ENCODE results near the gene PCDHGA12. TPM values are rescaled to one million over a fixed set of nuclear protein-coding genes. Genes with fewer than 3 reads are reported as not detected.
"Not testable (repeated sequence)": the region's sequence is repeated elsewhere in the genome, so short reads cannot be mapped to it uniquely, and the experiment has no call there.

The PCDHGA12 gene
- total RNA-seq, 1 donor from 2014 or later = 5.1 TPM

DNA sequence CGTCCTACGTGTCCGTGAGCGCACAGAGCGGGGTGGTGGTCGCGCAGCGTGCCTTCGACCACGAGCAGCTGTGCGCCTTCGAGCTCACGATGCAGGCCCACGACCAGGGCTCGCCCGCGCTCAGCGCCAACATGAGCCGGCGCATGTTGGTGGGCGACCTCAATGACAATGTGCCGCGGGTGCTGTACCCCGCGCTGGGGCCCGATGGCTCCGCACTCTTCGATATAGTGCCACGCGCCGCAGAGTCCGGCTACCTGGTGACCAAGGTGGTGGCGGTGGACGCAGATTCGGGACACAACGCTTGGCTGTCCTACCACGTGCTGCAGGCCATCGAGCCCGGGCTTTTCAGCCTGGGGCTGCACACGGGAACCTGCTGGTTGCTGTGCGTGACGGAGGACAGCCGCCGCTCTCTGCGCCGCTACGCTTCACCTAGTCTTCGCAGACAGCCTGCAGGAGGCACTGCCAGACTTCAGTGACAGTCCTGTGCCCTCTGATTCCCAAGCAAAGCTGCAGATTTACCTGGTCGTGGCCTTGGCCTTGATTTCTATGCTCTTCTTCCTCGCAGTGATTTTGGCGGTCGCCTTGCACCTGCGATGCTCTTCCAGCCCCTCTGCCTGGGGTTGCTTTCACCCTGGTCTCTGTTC lies 2.4 kb upstream of the PCDHGA12 start:
- ATAC-seq (no peak), DNase-seq (no peak)
- intact Hi-C loops (cut with micrococcal nuclease) = no loop called here

DNA sequence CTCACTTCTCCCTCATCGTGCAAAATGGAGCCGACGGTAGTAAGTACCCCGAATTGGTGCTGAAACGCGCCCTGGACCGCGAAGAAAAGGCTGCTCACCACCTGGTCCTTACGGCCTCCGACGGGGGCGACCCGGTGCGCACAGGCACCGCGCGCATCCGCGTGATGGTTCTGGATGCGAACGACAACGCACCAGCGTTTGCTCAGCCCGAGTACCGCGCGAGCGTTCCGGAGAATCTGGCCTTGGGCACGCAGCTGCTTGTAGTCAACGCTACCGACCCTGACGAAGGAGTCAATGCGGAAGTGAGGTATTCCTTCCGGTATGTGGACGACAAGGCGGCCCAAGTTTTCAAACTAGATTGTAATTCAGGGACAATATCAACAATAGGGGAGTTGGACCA lies 979 bp downstream of the PCDHGA12 start:
- DNase-seq (no peak), ATAC-seq (peak; percentile 40)
- intact Hi-C loops (cut with micrococcal nuclease) = no loop called here

DNA sequence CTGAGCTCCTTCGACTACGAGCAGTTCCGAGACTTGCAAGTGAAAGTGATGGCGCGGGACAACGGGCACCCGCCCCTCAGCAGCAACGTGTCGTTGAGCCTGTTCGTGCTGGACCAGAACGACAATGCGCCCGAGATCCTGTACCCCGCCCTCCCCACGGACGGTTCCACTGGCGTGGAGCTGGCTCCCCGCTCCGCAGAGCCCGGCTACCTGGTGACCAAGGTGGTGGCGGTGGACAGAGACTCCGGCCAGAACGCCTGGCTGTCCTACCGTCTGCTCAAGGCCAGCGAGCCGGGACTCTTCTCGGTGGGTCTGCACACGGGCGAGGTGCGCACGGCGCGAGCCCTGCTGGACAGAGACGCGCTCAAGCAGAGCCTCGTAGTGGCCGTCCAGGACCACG lies 2.0 kb downstream of the PCDHGA12 start:
- intact Hi-C loops (cut with micrococcal nuclease); DNase-seq; ATAC-seq: not testable (repeated sequence)

DNA sequence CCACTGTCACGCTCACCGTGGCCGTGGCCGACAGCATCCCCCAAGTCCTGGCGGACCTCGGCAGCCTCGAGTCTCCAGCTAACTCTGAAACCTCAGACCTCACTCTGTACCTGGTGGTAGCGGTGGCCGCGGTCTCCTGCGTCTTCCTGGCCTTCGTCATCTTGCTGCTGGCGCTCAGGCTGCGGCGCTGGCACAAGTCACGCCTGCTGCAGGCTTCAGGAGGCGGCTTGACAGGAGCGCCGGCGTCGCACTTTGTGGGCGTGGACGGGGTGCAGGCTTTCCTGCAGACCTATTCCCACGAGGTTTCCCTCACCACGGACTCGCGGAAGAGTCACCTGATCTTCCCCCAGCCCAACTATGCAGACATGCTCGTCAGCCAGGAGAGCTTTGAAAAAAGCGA lies 2.4 kb downstream of the PCDHGA12 start:
- ATAC-seq; intact Hi-C loops (cut with micrococcal nuclease): not testable (repeated sequence)

DNA sequence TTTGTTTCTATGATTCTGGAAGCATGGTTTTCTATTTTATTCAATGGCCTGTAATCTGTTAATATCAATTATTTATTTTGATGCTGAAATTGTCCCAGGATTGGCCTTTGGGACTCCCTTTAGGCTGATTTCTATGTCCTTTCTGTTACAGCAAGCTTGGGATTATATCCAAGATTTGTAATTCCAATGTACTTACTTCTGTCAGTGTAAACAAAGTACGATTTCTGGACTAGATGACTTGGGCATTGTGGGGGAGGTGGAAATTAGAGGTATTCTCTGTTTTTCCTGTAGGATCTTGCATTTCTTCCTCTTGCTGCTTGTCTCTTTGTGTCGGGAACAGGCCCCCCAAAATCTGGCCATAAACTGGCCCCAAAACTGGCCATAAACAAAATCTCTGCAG lies 3.7 kb downstream of the PCDHGA12 start:
- no peak for ATAC-seq
- DNase-seq = no peak
- intact Hi-C loops (cut with micrococcal nuclease) = no loop called here

More for the DNA sequence above, 2.4 kb downstream of the PCDHGA12 start:
- DNase-seq = not testable (repeated sequence)

DNA sequence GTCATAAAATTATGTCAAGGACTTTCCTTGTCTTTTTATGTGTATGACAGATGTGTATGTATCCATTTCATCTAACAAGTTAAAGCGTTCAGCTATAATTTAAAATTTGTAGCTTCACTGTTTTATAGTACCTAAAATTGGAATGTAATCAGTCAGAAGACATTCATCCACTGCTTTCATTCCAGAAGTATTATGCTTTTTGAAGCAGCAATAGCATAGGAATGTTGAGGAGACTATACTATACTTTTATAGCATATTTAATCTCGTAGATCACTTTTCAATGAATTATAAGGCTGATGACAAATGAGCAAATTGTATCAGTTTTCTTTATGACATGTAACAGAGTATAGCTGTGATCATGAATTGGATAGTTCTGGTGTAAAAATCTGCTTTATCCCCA lies 6.9 kb downstream of the PCDHGA12 start:
- intact Hi-C loops (cut with micrococcal nuclease) = no loop called here

DNA sequence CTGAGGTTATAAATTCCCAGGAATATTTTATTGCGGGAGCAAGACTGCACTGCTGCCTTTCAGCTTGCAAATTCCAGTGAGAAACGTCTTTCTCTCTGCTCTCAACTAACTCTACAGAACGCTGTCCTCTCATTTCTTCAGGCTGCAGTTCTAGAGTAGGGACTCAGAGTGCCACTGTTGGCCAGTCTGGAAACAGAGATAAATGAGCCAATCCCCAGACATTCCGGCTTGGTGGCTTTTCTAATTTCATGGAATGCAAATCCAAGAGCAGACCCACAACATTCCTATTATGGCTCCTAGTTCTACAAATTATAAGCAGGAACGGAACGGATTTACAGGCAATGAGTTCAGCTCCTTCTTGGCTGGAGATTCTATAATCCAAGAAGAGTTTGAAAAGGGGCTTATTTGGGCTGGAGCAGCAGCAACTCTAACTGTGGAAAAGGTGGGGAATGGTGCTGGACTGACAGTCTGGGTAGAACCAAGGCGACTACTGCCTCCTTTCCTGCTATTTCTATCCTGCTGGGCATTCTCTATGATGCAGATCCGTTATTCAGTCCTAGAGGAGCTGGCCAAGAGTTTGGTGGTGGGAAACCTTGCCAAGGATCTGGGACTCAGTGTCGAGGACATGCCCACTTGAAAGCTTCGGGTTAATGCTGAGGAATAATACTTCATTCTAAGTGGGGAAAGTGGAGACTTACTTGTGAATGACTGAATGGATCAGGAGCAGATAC lies 9.3 kb downstream of the PCDHGA12 start:
- intact Hi-C loops (cut with micrococcal nuclease) = no loop called here
- no peak for DNase-seq
- ATAC-seq = peak; percentile 63

More for the DNA sequence above, 6.9 kb downstream of the PCDHGA12 start:
- ATAC-seq = no peak
- DNase-seq = no peak

DNA sequence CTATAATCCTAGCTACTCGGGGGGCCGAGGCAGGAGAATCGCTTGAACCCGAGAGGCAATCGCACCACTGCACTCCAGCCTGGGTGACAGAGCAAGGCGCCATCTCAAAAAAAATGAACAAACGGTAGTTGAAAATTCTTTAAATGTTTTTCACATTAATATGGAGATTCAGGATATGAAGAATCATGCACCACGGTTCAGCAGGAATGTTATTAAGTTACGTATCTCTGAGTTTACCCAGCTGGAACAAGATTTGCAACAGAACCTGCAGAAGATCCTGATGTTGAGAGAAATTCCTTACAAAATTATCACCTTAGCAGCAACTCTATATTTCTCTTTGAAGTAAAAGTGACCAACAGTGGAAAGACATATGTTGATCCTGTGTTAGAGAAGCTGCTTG lies 10.0 kb downstream of the PCDHGA12 start:
- ATAC-seq (no peak), DNase-seq (no peak)
- intact Hi-C loops (cut with micrococcal nuclease) = no loop called here

DNA sequence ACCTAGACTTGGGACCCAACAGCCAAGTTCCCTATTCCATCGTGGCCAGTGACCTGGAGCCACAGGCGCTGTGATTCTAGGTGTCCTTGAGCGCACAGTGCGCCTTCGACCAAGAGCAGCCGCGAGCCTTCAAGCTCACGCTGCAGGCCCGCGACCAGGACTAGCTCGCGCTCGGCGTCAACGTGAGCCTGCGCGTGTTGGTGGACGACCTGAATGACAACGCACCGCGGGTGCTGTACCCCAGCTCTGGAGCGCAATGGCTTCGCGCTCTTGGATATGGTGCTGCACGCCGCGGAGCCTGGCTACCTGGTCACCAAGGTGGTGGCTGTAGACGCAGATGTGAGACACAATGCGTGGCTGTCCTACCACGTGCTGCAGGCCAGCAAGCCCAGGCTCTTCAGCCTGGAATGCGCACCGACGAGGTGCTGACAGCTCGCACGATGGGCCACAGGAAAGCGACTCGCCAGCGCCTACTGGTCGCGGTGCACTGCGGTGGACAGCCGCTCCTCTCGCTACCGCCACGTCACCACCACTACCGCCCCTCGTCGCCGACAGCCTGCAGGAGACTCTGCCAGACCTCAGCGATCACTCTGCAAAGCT lies 11.4 kb downstream of the PCDHGA12 start:
- intact Hi-C loops (cut with micrococcal nuclease) = no loop called here
- peak; percentile 92 for ATAC-seq
- DNase-seq = peak; percentile 80

DNA sequence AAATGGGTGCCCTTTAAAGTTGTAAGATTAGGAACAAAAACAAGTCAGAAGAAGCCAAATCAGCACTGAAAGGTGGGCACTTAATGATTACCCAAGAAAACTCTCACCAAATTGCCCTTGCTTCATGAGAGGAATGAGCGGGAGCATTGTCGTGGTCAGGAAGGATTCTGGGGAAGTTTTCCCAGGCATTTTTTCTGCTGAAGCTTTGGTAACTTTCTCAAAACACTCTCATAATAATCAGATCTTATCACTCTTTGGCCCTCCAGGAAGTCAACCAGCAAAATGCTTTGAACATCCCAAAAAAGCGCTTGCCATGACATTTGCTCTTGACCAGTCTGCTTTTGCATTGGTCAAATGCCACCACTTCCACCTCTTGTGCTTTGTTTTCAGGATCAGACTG lies 35.0 kb downstream of the PCDHGA12 start:
- intact Hi-C loops (cut with micrococcal nuclease) = no loop called here
- DNase-seq = no peak
- ATAC-seq = no peak

DNA sequence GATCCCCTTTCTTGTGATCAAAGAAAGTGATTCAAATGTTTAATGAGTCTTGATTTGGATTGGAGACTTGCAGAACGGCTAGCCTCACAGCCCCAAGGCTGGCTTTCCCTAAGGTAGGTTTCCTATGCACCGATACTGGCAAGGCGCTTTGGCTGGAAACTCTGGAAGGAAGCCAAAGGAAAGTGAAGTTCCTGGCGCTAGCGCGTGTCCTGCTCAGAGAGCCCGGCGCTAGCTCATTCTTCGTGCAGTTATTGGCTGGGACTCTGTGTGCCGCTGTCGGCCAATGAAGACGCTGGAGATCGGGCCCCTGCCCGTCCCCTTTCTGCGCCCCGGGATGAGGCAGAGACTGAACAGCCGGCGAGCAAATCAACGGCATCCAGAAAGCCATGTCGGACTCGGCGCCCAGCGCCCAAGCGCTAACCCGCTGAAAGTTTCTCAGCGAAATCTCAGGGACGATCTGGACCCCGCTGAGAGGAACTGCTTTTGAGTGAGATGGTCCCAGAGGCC lies 45.4 kb downstream of the PCDHGA12 start, which contains the start of gene PCDHGC3:
TSS of gene PCDHGC3 (plus strand) at position 342 of the 507 bp plus-strand sequence. CDS start at position 493, 151 bp downstream.
- DNase-seq = peak; percentile 94
- peak; percentile 98 for ATAC-seq
- intact Hi-C loops (cut with micrococcal nuclease) = loop anchor here (5.0 to 10.0 kb wide), 2 partner anchors 52 to 61 kb away; partner anchors contain the start of genes PCDHGA10 and PCDHGB7

DNA sequence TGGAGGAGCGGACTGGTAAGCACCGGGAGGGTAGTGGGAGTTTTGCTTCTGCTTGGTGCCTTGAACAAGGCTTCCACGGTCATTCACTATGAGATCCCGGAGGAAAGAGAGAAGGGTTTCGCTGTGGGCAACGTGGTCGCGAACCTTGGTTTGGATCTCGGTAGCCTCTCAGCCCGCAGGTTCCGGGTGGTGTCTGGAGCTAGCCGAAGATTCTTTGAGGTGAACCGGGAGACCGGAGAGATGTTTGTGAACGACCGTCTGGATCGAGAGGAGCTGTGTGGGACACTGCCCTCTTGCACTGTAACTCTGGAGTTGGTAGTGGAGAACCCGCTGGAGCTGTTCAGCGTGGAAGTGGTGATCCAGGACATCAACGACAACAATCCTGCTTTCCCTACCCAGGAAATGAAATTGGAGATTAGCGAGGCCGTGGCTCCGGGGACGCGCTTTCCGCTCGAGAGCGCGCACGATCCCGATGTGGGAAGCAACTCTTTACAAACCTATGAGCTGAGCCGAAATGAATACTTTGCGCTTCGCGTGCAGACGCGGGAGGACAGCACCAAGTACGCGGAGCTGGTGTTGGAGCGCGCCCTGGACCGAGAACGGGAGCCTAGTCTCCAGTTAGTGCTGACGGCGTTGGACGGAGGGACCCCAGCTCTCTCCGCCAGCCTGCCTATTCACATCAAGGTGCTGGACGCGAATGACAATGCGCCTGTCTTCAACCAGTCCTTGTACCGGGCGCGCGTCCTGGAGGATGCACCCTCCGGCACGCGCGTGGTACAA lies 46.0 kb downstream of the PCDHGA12 start:
- intact Hi-C loops (cut with micrococcal nuclease) = loop anchor here (5.0 to 10.0 kb wide), 2 partner anchors 51 to 62 kb away; partner anchors contain the start of genes PCDHGA10 and PCDHGB7

DNA sequence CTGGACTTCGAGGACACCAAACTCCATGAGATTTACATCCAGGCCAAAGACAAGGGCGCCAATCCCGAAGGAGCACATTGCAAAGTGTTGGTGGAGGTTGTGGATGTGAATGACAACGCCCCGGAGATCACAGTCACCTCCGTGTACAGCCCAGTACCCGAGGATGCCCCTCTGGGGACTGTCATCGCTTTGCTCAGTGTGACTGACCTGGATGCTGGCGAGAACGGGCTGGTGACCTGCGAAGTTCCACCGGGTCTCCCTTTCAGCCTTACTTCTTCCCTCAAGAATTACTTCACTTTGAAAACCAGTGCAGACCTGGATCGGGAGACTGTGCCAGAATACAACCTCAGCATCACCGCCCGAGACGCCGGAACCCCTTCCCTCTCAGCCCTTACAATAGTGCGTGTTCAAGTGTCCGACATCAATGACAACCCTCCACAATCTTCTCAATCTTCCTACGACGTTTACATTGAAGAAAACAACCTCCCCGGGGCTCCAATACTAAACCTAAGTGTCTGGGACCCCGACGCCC lies 46.8 kb downstream of the PCDHGA12 start:
- intact Hi-C loops (cut with micrococcal nuclease) = loop anchor here (5.0 to 10.0 kb wide), 2 partner anchors 50 to 62 kb away; partner anchors contain the start of genes PCDHGA10 and PCDHGB7
- DNase-seq (no peak), ATAC-seq (no peak)

More for the DNA sequence above, 46.0 kb downstream of the PCDHGA12 start:
- DNase-seq (peak; percentile 78), ATAC-seq (peak; percentile 66)

DNA sequence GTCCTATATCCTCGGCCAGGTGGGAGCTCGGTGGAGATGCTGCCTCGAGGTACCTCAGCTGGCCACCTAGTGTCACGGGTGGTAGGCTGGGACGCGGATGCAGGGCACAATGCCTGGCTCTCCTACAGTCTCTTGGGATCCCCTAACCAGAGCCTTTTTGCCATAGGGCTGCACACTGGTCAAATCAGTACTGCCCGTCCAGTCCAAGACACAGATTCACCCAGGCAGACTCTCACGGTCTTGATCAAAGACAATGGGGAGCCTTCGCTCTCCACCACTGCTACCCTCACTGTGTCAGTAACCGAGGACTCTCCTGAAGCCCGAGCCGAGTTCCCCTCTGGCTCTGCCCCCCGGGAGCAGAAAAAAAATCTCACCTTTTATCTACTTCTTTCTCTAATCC lies 47.5 kb downstream of the PCDHGA12 start:
- ATAC-seq = no peak
- no peak for DNase-seq
- intact Hi-C loops (cut with micrococcal nuclease) = loop anchor here (5.0 to 10.0 kb wide), 2 partner anchors 49 to 63 kb away; partner anchors contain the start of genes PCDHGA10 and PCDHGB7

DNA sequence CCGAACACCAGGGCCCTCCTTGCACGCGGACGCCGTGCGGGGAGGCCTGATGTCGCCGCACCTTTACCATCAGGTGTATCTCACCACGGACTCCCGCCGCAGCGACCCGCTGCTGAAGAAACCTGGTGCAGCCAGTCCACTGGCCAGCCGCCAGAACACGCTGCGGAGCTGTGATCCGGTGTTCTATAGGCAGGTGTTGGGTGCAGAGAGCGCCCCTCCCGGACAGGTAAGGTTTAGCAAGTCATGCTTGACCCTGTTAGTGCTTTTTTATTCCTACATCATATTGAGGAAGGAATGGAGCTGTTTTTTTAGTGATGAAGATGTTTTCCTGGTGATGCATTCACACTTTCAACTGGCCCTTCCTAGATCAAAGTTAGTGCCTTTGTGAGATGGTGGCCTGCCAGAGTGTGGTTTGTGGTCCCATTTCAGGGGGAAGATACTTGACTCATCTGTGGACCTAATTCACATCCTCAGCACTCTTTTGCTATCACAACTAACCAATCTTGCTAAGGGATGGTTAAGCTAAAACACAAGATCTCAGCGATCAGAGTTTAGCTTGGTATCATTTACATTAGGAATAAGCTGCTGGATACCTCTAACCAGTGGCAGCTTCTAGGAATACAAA lies 48.1 kb downstream of the PCDHGA12 start:
- DNase-seq (peak; percentile 53), ATAC-seq (no peak)
- intact Hi-C loops (cut with micrococcal nuclease) = loop anchor here (5.0 to 10.0 kb wide), 2 partner anchors 49 to 64 kb away; partner anchors contain the start of genes PCDHGA10 and PCDHGB7

DNA sequence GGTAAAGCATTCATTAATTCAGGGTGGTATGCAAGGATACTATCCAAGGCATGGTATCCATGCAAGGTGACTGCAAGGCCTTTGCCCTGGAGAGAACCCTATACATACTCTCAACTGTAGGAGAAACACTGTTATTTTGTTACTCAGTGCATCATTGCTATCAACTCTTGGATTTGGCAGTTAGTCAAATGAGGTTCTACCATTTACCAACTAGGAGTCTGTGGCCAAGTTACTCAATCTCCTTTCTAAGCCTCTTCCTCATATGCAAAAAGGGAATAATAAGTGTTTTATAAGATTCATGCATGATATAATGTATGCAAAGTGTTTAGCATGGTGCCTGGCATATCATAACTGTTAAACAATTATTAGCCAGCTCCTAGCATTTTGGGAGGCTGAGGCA lies 49.5 kb downstream of the PCDHGA12 start:
- intact Hi-C loops (cut with micrococcal nuclease) = loop anchor here (5.0 to 10.0 kb wide), 2 partner anchors 48 to 65 kb away; partner anchors contain the start of genes PCDHGA10 and PCDHGB7
- ATAC-seq = no peak
- no peak for DNase-seq
